ENCODE data around the gene PSMD9. TPM values are rescaled to one million over a fixed set of nuclear protein-coding genes. Genes with fewer than 3 reads are reported as not detected.
"Not testable (repeated sequence)": the region's sequence is repeated elsewhere in the genome, so short reads cannot be mapped to it uniquely, and the experiment has no call there.

The PSMD9 gene
- total RNA-seq, 4 donors from 2014 or later, result 52.1 to 104 (median 71.4) TPM

GRCh38 chr12:121845701-121846100, 42.9 kb upstream of the PSMD9 start:
- DNase-seq, result no peak
- H3K4me3 ChIP-seq, result no peak overlapping the region
- intact Hi-C loops (cut with DNase I), result no loop called here
- H3K36me3 ChIP-seq, result no peaks in the 10 kb centered on the region
- no peaks in the 10 kb centered on the region for H3K4me1 ChIP-seq
- no peaks in the 10 kb centered on the region for H3K9me3 ChIP-seq
- WGBS, 2 donors, result 80 to 91% methylated on average over 1 of the region's 1 CpG
- no peaks in the 10 kb centered on the region for H3K27me3 ChIP-seq
- H3K27ac ChIP-seq, result no peak overlapping the region
- TF ChIP-seq POLR2A (IDR thresholded peaks at IDR 0.05), result no peak
- no peak for TF ChIP-seq CTCF (IDR thresholded peaks at IDR 0.05)

GRCh38 chr12:121849211-121849610, 39.4 kb upstream of the PSMD9 start:
- Histone ChIP-seq H3K9me3 (no peaks in the 10 kb centered on the region), H3K4me3 (no peak overlapping the region), H3K4me1 (no peaks in the 10 kb centered on the region), H3K36me3 (no peaks in the 10 kb centered on the region), H3K27me3 (no peaks in the 10 kb centered on the region), H3K27ac (no peak overlapping the region)
- intact Hi-C loops (cut with DNase I), result no loop called here
- TF ChIP-seq CTCF (IDR thresholded peaks at IDR 0.05) (no peak), POLR2A (IDR thresholded peaks at IDR 0.05) (no peak)
- DNase-seq, result no peak
- 86 to 91% methylated on average over 5 to 6 of the region's 6 CpGs for WGBS, 2 donors

DNA sequence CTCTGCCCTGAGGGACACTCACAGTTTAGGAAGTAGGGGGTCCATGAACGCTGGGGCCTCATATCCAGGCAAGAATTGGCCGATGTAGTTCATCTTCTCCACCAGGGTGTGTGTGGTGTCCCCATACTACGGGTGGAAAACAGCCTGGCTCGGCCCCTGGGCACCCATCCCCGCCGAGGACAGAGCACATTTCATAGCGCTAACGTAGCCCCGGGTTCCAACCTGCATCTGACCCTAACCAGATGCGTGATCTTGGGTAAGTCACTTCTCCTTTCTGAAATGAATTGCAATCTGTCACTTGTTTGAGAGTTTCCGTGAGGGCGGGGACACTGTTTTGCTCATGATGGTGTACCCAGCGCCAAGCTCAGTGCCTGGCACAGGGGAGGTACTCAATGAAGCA, 38.9 kb upstream of the PSMD9 start:
- intact Hi-C loops (cut with DNase I), result no loop called here
- no peak for DNase-seq
- TF ChIP-seq POLR2A (IDR thresholded peaks at IDR 0.05) (no peak), CTCF (IDR thresholded peaks at IDR 0.05) (no peak)
- no peaks in the 10 kb centered on the region for H3K36me3 ChIP-seq
- no peaks in the 10 kb centered on the region for H3K9me3 ChIP-seq
- H3K4me3 ChIP-seq, result no peak overlapping the region
- no peaks in the 10 kb centered on the region for H3K4me1 ChIP-seq
- WGBS, 2 donors, result 67 to 86% methylated on average over 5 to 9 of the region's 13 CpGs
- peaks cover 0 to 4% (median 0%) of the 10 kb centered on the region in 4 donors for H3K27me3 ChIP-seq
- no peak overlapping the region for H3K27ac ChIP-seq

GRCh38 chr12:121852392-121852791, 36.2 kb upstream of the PSMD9 start:
- DNase-seq; H3K27me3 ChIP-seq; H3K27ac ChIP-seq; intact Hi-C loops (cut with DNase I); H3K9me3 ChIP-seq; H3K36me3 ChIP-seq; H3K4me1 ChIP-seq; H3K4me3 ChIP-seq: not testable (repeated sequence)
- 61 to 62% methylated on average over 3 of the region's 3 CpGs for WGBS, 2 donors

DNA sequence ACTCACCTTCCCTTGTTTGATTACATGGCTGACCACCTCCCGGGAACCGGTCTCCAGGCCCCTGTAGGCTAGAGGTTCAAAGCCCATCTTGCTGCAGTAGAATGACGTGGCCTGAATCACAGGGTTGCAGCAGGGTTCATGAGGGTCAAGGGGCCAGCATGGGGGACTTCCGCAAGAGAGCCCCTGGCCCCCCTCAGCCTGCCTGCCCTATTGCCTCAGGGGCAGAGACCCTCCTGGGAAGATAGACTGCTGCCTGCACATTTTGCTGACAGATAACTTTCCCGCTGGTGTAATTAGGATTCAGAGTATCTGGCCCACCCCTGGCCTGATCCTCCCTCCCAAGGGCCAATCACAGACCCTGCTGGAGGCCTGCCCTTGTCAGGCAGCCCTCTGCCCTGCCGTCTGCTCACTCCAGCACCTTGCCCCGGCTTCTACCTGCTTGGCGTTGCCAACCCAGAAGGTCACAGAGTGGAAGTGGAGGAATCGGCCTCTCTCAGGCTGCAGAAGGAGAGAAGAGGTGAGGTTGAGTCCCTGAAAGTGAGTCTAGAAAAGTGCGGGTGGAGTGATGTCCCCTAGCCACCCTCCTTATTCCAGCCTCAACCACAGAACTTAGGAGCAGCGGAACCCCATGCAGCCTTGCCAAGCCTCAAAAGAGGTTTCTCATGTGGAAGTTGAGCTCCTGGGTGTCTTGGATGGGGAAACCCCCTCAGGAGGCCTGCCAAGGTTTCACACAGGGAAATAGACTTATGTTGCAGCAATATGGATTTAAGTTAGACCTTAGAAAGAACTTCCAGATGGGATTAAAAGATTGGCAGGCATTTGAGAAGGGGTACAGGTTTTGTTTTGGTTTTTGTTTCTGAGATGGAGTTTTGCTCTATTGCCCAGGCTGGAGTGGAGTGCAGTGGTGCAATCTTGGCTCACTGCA, 31.0 kb upstream of the PSMD9 start:
- intact Hi-C loops (cut with DNase I), result no loop called here
- no peaks in the 10 kb centered on the region for H3K9me3 ChIP-seq
- no peak for DNase-seq
- H3K27me3 ChIP-seq, result peaks cover 0 to 5% (median 0%) of the 10 kb centered on the region in 4 donors
- no peak for TF ChIP-seq POLR2A (IDR thresholded peaks at IDR 0.05)
- no peak for TF ChIP-seq CTCF (IDR thresholded peaks at IDR 0.05)
- peak overlapping the region in 3 of 4 donors; percentile 85 to 88 (median 87) for H3K27ac ChIP-seq
- H3K4me1 ChIP-seq, result peaks cover 0 to 25% (median 8%) of the 10 kb centered on the region in 3 donors
- no peaks in the 10 kb centered on the region for H3K36me3 ChIP-seq
- H3K4me3 ChIP-seq, result no peak overlapping the region
- WGBS, 2 donors, result 86 to 92% methylated on average over 2 to 7 of the region's 11 CpGs
